ENCODE results near the gene FOXP1. TPM values are rescaled to one million over a fixed set of nuclear protein-coding genes. Genes with fewer than 3 reads are reported as not detected.

Gene FOXP1
- total RNA-seq, 1 donor from 2014 or later = 71.3 TPM

DNA sequence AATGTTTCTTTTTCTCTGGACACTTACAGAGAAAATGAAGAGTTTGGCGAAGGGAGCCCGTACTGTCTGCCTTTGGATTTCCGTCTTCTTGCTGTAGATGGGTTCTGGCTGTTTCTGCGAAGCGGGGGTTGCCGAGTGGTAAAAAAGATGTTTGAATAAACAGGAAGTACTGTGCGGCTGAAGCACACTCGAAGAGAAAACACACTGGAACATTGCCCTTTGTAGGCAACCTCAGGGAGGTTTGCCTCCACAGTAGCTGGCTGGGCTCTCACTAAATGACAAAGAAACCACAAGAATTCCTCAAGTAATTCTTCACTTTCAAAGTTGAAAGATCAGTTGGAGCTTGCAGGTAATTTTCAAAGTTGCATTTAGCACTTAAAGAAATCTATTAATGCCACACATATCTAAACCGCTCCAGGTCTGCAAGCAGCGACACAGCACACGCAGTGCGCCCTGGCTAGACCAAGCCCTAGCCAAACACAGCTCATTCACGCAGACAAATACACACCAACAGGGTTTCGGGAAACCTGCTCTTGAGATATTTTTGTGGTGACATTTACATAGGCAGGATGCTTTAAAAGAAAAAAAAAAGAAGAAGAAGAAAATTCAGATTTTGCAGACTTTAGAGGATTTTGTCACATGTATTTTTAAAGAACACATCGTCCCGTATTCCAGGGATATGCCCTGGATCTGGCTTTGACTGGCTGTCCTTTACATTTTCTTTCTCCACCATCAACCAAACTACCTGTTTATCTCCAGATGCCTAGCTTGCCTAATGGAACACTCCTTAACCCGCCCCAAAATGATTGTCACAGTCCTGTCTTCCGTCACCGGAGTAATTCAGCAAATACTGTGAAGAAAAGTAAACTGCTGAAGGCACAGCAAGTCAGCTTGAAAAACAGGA lies 452.8 kb downstream of the FOXP1 start:
- no peaks in the 10 kb centered on the region for H3K9me3 Mint-ChIP-seq (ENCODE audit: unreplicated experiment)
- TF ChIP-seq, protein P1, sequence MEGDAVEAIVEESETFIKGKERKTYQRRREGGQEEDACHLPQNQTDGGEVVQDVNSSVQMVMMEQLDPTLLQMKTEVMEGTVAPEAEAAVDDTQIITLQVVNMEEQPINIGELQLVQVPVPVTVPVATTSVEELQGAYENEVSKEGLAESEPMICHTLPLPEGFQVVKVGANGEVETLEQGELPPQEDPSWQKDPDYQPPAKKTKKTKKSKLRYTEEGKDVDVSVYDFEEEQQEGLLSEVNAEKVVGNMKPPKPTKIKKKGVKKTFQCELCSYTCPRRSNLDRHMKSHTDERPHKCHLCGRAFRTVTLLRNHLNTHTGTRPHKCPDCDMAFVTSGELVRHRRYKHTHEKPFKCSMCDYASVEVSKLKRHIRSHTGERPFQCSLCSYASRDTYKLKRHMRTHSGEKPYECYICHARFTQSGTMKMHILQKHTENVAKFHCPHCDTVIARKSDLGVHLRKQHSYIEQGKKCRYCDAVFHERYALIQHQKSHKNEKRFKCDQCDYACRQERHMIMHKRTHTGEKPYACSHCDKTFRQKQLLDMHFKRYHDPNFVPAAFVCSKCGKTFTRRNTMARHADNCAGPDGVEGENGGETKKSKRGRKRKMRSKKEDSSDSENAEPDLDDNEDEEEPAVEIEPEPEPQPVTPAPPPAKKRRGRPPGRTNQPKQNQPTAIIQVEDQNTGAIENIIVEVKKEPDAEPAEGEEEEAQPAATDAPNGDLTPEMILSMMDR (IDR thresholded peaks at IDR 0.05; ENCODE audit: unreplicated experiment) = no peak
- H3K4me1 Mint-ChIP-seq (ENCODE audit: unreplicated experiment) = peaks cover 38% of the 10 kb centered on the region
- DNase-seq (ENCODE audit: low spot score) = peak; percentile 43
- H3K4me3 Mint-ChIP-seq (ENCODE audit: unreplicated experiment) = peak overlapping the region; percentile 90
- peak overlapping the region; percentile 95 for H3K27ac Mint-ChIP-seq (ENCODE audit: unreplicated experiment)
- peaks cover 2% of the 10 kb centered on the region for H3K27me3 Mint-ChIP-seq (ENCODE audit: unreplicated experiment)
- no peaks in the 10 kb centered on the region for H3K36me3 Mint-ChIP-seq (ENCODE audit: low read depth, unreplicated experiment)

DNA sequence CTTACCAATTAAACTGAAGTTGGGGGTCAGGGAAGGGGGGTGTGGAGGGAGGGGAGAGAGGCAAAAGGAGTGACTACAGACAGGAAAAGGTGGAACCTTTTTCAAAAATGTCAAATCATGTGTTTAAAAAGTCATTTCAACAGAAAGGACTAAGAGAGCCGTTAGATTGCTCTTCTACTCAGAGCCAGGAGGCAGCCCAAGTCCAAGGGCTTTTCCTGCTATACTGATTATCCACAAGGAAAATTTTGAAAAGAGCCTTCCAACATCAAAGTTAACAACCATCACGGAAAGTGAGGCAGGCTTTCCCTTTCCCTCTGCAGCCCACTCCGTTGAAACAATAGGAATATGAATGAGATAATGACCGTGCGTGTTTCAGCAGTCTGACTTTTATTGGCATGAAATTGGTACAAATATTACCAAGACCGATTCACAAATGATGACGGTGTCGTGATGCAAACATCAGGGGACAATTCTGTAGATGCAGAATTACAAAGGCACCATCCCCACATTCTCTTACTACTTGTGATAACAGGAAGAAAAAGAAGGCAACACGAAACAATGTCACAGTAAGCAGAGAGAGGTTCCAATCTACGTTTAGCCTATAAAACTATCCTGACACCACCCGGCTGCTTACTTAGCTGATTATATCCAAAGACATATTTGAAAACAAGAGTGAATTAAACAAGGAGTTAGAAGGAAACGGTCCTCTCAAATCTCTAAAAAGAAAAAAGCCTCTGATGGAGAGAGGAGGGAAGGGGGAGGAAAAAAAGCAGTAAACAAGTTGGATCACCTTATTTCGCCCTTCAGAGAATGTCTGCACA lies 453.7 kb downstream of the FOXP1 start:
- peak overlapping the region; percentile 95 for H3K27ac Mint-ChIP-seq (ENCODE audit: unreplicated experiment)
- no peak for DNase-seq (ENCODE audit: low spot score)
- H3K27me3 Mint-ChIP-seq (ENCODE audit: unreplicated experiment) = peaks cover 2% of the 10 kb centered on the region
- peaks cover 38% of the 10 kb centered on the region for H3K4me1 Mint-ChIP-seq (ENCODE audit: unreplicated experiment)
- H3K36me3 Mint-ChIP-seq (ENCODE audit: low read depth, unreplicated experiment) = no peaks in the 10 kb centered on the region
- TF ChIP-seq, protein P1 (IDR thresholded peaks at IDR 0.05; ENCODE audit: unreplicated experiment) = no peak
- H3K9me3 Mint-ChIP-seq (ENCODE audit: unreplicated experiment) = no peaks in the 10 kb centered on the region
- H3K4me3 Mint-ChIP-seq (ENCODE audit: unreplicated experiment) = peak overlapping the region; percentile 90

DNA sequence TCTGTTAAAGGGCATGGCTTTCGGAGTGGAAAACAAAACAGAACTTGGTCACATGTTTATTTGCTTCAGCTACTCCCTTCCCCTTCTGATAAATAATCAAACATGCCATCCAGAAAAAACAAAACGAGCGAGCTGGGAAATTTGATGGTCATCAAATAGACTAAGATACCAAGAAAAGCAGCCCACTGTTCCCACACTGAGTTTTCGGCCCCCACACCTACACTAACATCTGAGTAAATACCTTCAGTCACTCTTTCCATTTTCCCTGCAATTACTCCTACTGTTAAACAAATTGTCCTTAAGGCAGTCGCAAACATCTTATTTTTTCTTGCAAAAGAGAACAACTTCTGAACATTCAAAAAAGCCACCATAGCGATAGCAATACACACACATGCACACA lies 454.6 kb downstream of the FOXP1 start:
- Mint-ChIP-seq H3K4me3 (ENCODE audit: unreplicated experiment) (peak overlapping the region; percentile 21), H3K27ac (ENCODE audit: unreplicated experiment) (peak overlapping the region; percentile 22), H3K27me3 (ENCODE audit: unreplicated experiment) (peaks cover 2% of the 10 kb centered on the region), H3K36me3 (ENCODE audit: low read depth, unreplicated experiment) (no peaks in the 10 kb centered on the region), H3K9me3 (ENCODE audit: unreplicated experiment) (no peaks in the 10 kb centered on the region), H3K4me1 (ENCODE audit: unreplicated experiment) (peaks cover 35% of the 10 kb centered on the region)
- TF ChIP-seq, protein P1 (IDR thresholded peaks at IDR 0.05; ENCODE audit: unreplicated experiment) = no peak
- DNase-seq (ENCODE audit: low spot score) = no peak

DNA sequence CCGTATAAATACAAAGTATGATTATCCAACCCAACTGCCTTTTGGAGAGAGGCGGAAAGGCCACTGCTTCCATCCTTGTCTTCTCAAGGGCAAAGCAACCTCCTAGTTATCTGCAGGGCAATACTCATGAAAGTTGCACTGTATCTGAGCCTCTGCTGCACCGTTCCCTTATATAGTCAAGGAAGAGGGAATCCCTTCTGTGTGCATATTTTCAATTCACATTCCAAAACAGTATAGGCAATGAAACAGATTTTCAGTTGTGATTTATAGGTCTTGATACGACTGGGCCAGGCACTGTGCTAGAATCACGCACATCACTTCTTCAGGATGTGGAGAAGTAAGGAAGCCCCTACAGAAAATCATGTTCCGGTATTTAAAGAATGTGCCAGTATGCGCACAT lies 455.7 kb downstream of the FOXP1 start:
- Mint-ChIP-seq H3K27ac (ENCODE audit: unreplicated experiment) (no peak overlapping the region), H3K36me3 (ENCODE audit: low read depth, unreplicated experiment) (no peaks in the 10 kb centered on the region), H3K9me3 (ENCODE audit: unreplicated experiment) (no peaks in the 10 kb centered on the region), H3K27me3 (ENCODE audit: unreplicated experiment) (no peaks in the 10 kb centered on the region), H3K4me1 (ENCODE audit: unreplicated experiment) (peaks cover 37% of the 10 kb centered on the region), H3K4me3 (ENCODE audit: unreplicated experiment) (no peak overlapping the region)
- DNase-seq (ENCODE audit: low spot score) = no peak
- TF ChIP-seq, protein P1 (IDR thresholded peaks at IDR 0.05; ENCODE audit: unreplicated experiment) = no peak
